CD14-positive monocyte (primary cell): ENCODE results near the gene PRKACG. TPM values are rescaled to one million over a fixed set of nuclear protein-coding genes. Genes with fewer than 3 reads are reported as not detected.

Experiments used
- DNase-seq, 3 donors: peaks; one replicate each; pipeline ENCODE4 v3.0.0-alpha.2; 2011 to 2022
- H2AFZ ChIP-seq: 2 replicates; pipeline ENCODE4 v1.6.0; 2012; ENCODE audit warnings: mild to moderate bottlenecking, low read depth, low read length, inconsistent platforms; ENCODE audit not compliant: insufficient read depth, poor library complexity, severe bottlenecking
- H3K27ac ChIP-seq, 2 donors: 1 replicate in 1 of 2; 2 replicates in 1 of 2; pipeline ENCODE4 v1.5.1; 2012 to 2013; ENCODE audit warnings: low read length in 2 of 2, control low read depth in 1 of 2, inconsistent platforms in 1 of 2, low read depth in 1 of 2, mild to moderate bottlenecking in 1 of 2
- H3K27me3 ChIP-seq, 2 donors: one replicate each; pipeline versions ENCODE4 v1.6.0 to v1.6.1; 2011 to 2013; ENCODE audit warnings: low read length in 2 of 2; ENCODE audit not compliant: control insufficient read depth in 2 of 2, insufficient read depth in 2 of 2
- H3K36me3 ChIP-seq, 2 donors: replicated peaks in 1 of 2; 1 replicate in 1 of 2; 2 replicates in 1 of 2; pipeline versions ENCODE4 v1.5.1 to v1.6.1; 2012 to 2013; ENCODE audit warnings: low read length in 2 of 2, control low read depth in 1 of 2, inconsistent platforms in 1 of 2, mild to moderate bottlenecking in 1 of 2; ENCODE audit not compliant: insufficient read depth in 2 of 2, control insufficient read depth in 1 of 2
- H3K4me1 ChIP-seq, 2 donors: 1 replicate in 1 of 2; 2 replicates in 1 of 2; pipeline versions ENCODE4 v1.5.1 to v1.6.1; 2012 to 2013; ENCODE audit warnings: low read length in 2 of 2, control low read depth in 1 of 2, inconsistent platforms in 1 of 2, mild to moderate bottlenecking in 1 of 2, moderate library complexity in 1 of 2; ENCODE audit not compliant: insufficient read depth in 2 of 2, control insufficient read depth in 1 of 2
- H3K4me2 ChIP-seq: replicated peaks from 2 replicates; pipeline ENCODE3; 2012; ENCODE audit warnings: low read length, moderate library complexity, mild to moderate bottlenecking; ENCODE audit not compliant: poor library complexity, severe bottlenecking; ENCODE audit errors: extremely low read depth
- H3K4me3 ChIP-seq, 3 experiments: fragments of 200-600 bp in 1 of 3; sonication (generic) in 1 of 3; replicated peaks in 1 of 3; 1 replicate in 2 of 3; 2 replicates in 1 of 3; pipeline ENCODE4 v1.5.1; 2011 to 2013; ENCODE audit warnings: low read length in 3 of 3, mild to moderate bottlenecking in 3 of 3, control low read depth in 2 of 3, low read depth in 2 of 3, inconsistent platforms in 1 of 3, moderate library complexity in 1 of 3
- H3K79me2 ChIP-seq: 2 replicates; pipeline ENCODE4 v1.6.0; 2012; ENCODE audit warnings: mild to moderate bottlenecking, control low read depth, inconsistent platforms, low read length, moderate library complexity; ENCODE audit not compliant: insufficient read depth
- H3K9ac ChIP-seq: 2 replicates; pipeline ENCODE4 v1.6.0; 2017; ENCODE audit warnings: low read length, mild to moderate bottlenecking; ENCODE audit not compliant: insufficient read depth, poor library complexity, severe bottlenecking
- H3K9me3 ChIP-seq, 2 donors: replicated peaks in 1 of 2; 1 replicate in 1 of 2; 2 replicates in 1 of 2; pipeline versions ENCODE4 v1.5.1 to v1.6.1; 2012 to 2013; ENCODE audit warnings: low read length in 2 of 2, control low read depth in 1 of 2; ENCODE audit not compliant: control insufficient read depth in 1 of 2, insufficient read depth in 1 of 2
- H4K20me1 ChIP-seq: 2 replicates; pipeline ENCODE4 v1.6.0; 2012; ENCODE audit warnings: mild to moderate bottlenecking, low read length, control low read depth, moderate library complexity; ENCODE audit not compliant: insufficient read depth
- H3K27ac Mint-ChIP-seq, 7 donors: one replicate each; pipeline ENCODE4 v1.8.0; 2020; ENCODE audit warnings: mild to moderate bottlenecking in 7 of 7, mixed read lengths in 7 of 7, moderate library complexity in 6 of 7, inconsistent platforms in 2 of 7
- H3K27me3 Mint-ChIP-seq, 3 donors: one replicate each; pipeline ENCODE4 v1.8.0; 2021 to 2022; ENCODE audit warnings: low read depth in 3 of 3, mild to moderate bottlenecking in 3 of 3, mixed read lengths in 3 of 3, moderate library complexity in 3 of 3, inconsistent platforms in 1 of 3
- H3K36me3 Mint-ChIP-seq, 2 donors: one replicate each; pipeline ENCODE4 v1.8.0; 2020; ENCODE audit warnings: mixed read lengths in 2 of 2, inconsistent platforms in 1 of 2, mild to moderate bottlenecking in 1 of 2
- H3K4me1 Mint-ChIP-seq: one replicate; pipeline ENCODE4 v1.8.0; 2020; ENCODE audit warnings: mild to moderate bottlenecking, mixed read lengths
- H3K4me3 Mint-ChIP-seq, 2 donors: one replicate each; pipeline ENCODE4 v1.8.0; 2020; ENCODE audit warnings: mild to moderate bottlenecking in 2 of 2, mixed read lengths in 2 of 2, moderate library complexity in 1 of 2
- H3K9me3 Mint-ChIP-seq, 7 donors: one replicate each; pipeline ENCODE4 v1.8.0; 2020 to 2022; ENCODE audit warnings: mixed read lengths in 7 of 7, mild to moderate bottlenecking in 6 of 7, moderate library complexity in 6 of 7, inconsistent platforms in 2 of 7
- WGBS: methylation state at CpG from one replicate; pipeline ENCODE4 v1.1.5; 2013; ENCODE audit warnings: missing lambda C conversion rate; ENCODE audit not compliant: insufficient coverage; 5-methylcytosine and 5-hydroxymethylcytosine counted together
- intact Hi-C, 2 donors: fragments of 100-400 bp; cut with micrococcal nuclease; formaldehyde crosslinking; loops; one replicate each; pipeline versions ENCODE4 v1.15.0 to v1.15.1; 2023
- polyA plus RNA-seq, 3 donors: library from polyadenylated mRNA; depleted of rRNA in 1 of 3; unstranded in 2 of 3; stranded (reverse) in 1 of 3; fragments of 300-500 nt in 2 of 3; fragments of >200 nt in 1 of 3; fragmentation: Illumina TruSeq in 2 of 3; gene quantifications; 1 replicate in 2 of 3; 2 replicates in 1 of 3; pipeline ENCODE4 v1.2.3, GENCODE V29; 2012 to 2021
- TF ChIP-seq, protein P1 (sequence below): fragments of 200-600 bp; IDR thresholded peaks from one replicate; pipeline ENCODE4 v1.8.0; 2022; ENCODE audit warnings: antibody characterized with exemption, mild to moderate bottlenecking

The PRKACG gene
- polyA plus RNA-seq, 3 donors: not detected

DNA sequence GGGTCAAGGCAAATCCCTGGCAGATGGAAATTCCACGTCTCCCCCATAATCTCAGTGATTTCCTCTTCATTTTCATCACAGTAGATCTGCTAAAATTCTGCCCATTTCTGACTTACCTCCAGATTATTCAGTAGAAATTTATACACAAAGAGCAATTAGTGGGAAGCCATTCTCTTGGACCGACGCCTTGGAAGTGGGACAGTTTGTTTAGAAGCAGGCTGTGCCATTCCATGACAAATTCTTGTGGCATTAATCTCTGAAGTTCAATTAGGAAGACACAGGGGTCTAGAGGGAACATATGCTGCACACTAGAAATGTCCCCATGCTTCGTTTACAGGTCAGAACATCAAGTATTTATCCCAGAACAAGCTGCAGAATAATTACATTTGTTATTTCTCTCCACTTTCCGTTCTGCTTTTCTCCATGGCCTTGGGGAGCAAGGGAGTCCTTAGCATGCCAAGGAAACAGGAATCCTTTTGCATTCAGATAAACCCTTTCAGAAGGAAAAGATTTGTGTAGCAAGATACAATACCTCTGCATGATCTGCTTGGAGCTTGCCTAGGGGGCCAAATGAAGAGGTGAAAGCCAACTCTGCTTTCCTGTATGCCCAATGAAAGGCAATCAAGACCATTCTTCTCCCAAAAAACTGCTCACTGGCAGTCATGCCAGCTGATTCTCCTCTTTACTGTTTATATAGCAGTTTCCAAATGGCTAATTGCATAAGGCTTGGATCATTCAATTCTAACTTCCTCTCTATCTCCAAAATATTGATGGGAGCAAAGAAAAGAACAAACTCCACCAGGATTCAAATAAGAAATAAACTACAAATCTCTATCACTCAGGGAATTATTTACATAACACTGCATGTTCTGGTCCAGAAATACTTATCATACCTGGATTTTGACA is 2.5 kb upstream of the PRKACG start:
- Histone ChIP-seq H3K36me3 (no peaks in the 10 kb centered on the region), H3K9me3 (no peaks in the 10 kb centered on the region)
- TF ChIP-seq, protein P1, sequence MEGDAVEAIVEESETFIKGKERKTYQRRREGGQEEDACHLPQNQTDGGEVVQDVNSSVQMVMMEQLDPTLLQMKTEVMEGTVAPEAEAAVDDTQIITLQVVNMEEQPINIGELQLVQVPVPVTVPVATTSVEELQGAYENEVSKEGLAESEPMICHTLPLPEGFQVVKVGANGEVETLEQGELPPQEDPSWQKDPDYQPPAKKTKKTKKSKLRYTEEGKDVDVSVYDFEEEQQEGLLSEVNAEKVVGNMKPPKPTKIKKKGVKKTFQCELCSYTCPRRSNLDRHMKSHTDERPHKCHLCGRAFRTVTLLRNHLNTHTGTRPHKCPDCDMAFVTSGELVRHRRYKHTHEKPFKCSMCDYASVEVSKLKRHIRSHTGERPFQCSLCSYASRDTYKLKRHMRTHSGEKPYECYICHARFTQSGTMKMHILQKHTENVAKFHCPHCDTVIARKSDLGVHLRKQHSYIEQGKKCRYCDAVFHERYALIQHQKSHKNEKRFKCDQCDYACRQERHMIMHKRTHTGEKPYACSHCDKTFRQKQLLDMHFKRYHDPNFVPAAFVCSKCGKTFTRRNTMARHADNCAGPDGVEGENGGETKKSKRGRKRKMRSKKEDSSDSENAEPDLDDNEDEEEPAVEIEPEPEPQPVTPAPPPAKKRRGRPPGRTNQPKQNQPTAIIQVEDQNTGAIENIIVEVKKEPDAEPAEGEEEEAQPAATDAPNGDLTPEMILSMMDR: no peak

GRCh38 chr9:69013382-69013727 is 558 bp downstream of the PRKACG start:
- peaks cover 3 to 10% (median 7%) of the 10 kb centered on the region in 3 donors for H3K27me3 Mint-ChIP-seq
- H3K36me3 Mint-ChIP-seq: no peaks in the 10 kb centered on the region
- Histone ChIP-seq H3K4me3 (peak overlapping the region in 1 of 3 experiments; percentile 65), H3K79me2 (no peaks in the 10 kb centered on the region), H3K4me1 (peaks cover 11 to 15% of the 10 kb centered on the region in 2 donors), H4K20me1 (no peaks in the 10 kb centered on the region), H3K4me2 (peak overlapping the region; percentile 61), H3K27ac (no peak overlapping the region), H3K36me3 (peaks cover 0 to 1% of the 10 kb centered on the region in 2 donors), H3K9me3 (no peaks in the 10 kb centered on the region), H3K27me3 (no peaks in the 10 kb centered on the region), H3K9ac (no peak overlapping the region), H2AFZ (peak overlapping the region; percentile 74)
- intact Hi-C loops: no loop called here
- 89% methylated on average over 25 of the region's 26 CpGs for WGBS
- peaks cover 0 to 6% (median 2%) of the 10 kb centered on the region in 7 donors for H3K9me3 Mint-ChIP-seq
- peak overlapping the region in 1 of 2 donors; percentile 90 for H3K4me3 Mint-ChIP-seq
- DNase-seq: no peak
- no peak overlapping the region for H3K27ac Mint-ChIP-seq
- TF ChIP-seq, protein P1: no peak
- peaks cover 18% of the 10 kb centered on the region for H3K4me1 Mint-ChIP-seq

More for the DNA sequence above, 2.5 kb upstream of the PRKACG start:
- H3K27ac Mint-ChIP-seq: no peak overlapping the region
- WGBS: 33% methylated on average over 1 of the region's 5 CpGs
- peaks cover 0 to 6% (median 2%) of the 10 kb centered on the region in 7 donors for H3K9me3 Mint-ChIP-seq
- H3K4me2 ChIP-seq: no peak overlapping the region
- no peak for DNase-seq
- peaks cover 25% of the 10 kb centered on the region for H3K4me1 Mint-ChIP-seq
- H3K79me2 ChIP-seq: no peaks in the 10 kb centered on the region
- H3K27me3 ChIP-seq: no peaks in the 10 kb centered on the region
- H3K9ac ChIP-seq: no peak overlapping the region
- intact Hi-C loops: no loop called here
- no peaks in the 10 kb centered on the region for H4K20me1 ChIP-seq
- H3K4me3 Mint-ChIP-seq: no peak overlapping the region
- no peak overlapping the region for H3K27ac ChIP-seq
- H2AFZ ChIP-seq: no peak overlapping the region
- H3K4me3 ChIP-seq: no peak overlapping the region
- peaks cover 11 to 15% of the 10 kb centered on the region in 2 donors for H3K4me1 ChIP-seq
- H3K27me3 Mint-ChIP-seq: peaks cover 6 to 10% (median 9%) of the 10 kb centered on the region in 3 donors
- no peaks in the 10 kb centered on the region for H3K36me3 Mint-ChIP-seq
